ENCODE results near the gene PHF5A. TPM values are rescaled to one million over a fixed set of nuclear protein-coding genes. Genes with fewer than 3 reads are reported as not detected.
A peak's percentile ranks its signal among the peaks of the same experiment; 100 is the strongest.

The PHF5A gene
- total RNA-seq, 1 donor from 2014 or later: 29.0 TPM

DNA sequence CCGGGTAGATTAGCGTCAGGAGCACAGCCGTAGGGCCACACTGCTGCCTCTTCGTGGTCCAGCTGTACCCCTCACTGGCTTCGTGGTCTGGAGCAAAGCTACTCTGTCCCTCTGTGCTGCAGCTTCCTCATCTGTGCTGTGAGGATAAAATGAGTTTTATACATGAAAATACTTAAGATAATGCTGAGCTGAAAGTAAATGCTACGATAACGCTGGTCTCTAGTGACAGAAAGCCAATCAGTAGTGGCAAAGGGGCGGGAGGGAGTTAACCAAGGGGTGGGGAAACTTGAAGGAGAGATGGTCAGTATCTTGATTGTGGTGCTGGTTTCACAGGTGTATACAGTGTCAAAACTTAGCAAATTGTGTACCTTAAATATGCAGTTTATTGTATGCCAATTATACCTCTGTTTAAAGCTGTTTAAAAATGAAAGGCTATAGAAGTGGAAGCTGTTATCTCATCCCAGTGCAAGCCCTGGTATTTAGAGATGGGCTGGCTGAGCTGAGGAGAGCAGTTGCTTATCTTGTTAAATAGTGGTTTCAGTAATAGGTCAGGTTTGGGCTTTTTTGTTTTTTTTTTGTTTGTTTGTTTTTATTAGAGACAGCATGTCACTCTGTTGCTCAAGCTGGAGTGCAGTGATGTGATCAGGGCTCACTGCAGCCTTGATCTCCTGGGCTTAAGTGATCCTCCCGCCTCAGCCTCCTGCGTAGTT is 37.2 kb upstream of the PHF5A start:
- TF ChIP-seq, protein P1, sequence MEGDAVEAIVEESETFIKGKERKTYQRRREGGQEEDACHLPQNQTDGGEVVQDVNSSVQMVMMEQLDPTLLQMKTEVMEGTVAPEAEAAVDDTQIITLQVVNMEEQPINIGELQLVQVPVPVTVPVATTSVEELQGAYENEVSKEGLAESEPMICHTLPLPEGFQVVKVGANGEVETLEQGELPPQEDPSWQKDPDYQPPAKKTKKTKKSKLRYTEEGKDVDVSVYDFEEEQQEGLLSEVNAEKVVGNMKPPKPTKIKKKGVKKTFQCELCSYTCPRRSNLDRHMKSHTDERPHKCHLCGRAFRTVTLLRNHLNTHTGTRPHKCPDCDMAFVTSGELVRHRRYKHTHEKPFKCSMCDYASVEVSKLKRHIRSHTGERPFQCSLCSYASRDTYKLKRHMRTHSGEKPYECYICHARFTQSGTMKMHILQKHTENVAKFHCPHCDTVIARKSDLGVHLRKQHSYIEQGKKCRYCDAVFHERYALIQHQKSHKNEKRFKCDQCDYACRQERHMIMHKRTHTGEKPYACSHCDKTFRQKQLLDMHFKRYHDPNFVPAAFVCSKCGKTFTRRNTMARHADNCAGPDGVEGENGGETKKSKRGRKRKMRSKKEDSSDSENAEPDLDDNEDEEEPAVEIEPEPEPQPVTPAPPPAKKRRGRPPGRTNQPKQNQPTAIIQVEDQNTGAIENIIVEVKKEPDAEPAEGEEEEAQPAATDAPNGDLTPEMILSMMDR (IDR thresholded peaks at IDR 0.05): no peak
- H3K9me3 Mint-ChIP-seq (ENCODE audit: unreplicated experiment): no peaks in the 10 kb centered on the region
- H3K27me3 Mint-ChIP-seq (ENCODE audit: unreplicated experiment): no peaks in the 10 kb centered on the region
- peaks cover 19% of the 10 kb centered on the region for H3K36me3 Mint-ChIP-seq (ENCODE audit: unreplicated experiment)
- H3K4me1 Mint-ChIP-seq (ENCODE audit: unreplicated experiment): no peaks in the 10 kb centered on the region
- H3K27ac Mint-ChIP-seq (ENCODE audit: unreplicated experiment): no peak overlapping the region
- no peak overlapping the region for H3K4me3 Mint-ChIP-seq (ENCODE audit: unreplicated experiment)
- DNase-seq (ENCODE audit: extremely low spot score, unreplicated experiment): no peak

DNA sequence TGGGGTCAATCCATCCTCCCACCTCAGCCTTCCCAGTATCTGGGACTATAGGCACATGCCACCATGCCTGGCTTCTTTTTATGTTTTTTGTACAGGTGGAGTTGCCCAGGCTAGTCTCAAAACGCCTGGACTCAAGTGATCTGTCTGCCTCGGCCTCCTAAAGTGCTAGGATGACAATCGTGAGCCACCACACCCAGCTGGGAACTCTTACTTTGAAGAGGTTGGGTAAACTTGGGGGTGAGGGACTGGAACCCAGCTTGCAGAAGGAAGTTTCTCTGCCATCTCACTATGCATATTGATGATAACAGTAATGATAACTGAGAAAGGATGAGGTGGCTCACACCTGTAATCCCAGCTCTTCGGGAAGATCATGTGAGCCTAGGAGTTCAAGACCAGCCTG is 36.3 kb upstream of the PHF5A start:
- no peak overlapping the region for H3K27ac Mint-ChIP-seq (ENCODE audit: unreplicated experiment)
- H3K4me1 Mint-ChIP-seq (ENCODE audit: unreplicated experiment): no peaks in the 10 kb centered on the region
- no peak overlapping the region for H3K4me3 Mint-ChIP-seq (ENCODE audit: unreplicated experiment)
- no peaks in the 10 kb centered on the region for H3K9me3 Mint-ChIP-seq (ENCODE audit: unreplicated experiment)
- no peak for DNase-seq (ENCODE audit: extremely low spot score, unreplicated experiment)
- TF ChIP-seq, protein P1 (IDR thresholded peaks at IDR 0.05): no peak
- no peaks in the 10 kb centered on the region for H3K27me3 Mint-ChIP-seq (ENCODE audit: unreplicated experiment)
- H3K36me3 Mint-ChIP-seq (ENCODE audit: unreplicated experiment): peaks cover 20% of the 10 kb centered on the region

DNA sequence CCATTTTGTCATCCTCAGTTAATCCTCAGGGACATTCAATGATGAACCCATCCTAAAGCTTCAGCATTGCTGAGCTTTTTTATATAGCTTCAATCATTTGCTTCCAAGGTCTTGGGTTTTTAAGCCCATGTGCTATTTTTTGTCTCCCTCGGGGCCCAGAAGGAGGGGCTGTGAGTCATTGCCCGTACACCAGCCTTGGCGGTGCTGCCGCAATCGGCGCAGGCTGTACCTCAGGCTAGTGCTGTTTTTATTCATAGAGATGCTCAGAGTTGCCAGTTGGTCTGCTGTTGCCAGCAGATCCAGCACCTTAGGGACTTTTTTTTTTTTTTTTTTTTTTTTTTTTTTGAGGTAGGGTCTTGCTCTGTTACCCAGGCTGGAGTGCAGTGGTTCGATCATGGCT is 35.9 kb upstream of the PHF5A start:
- DNase-seq (ENCODE audit: extremely low spot score, unreplicated experiment): no peak
- TF ChIP-seq, protein P1 (IDR thresholded peaks at IDR 0.05): no peak
- Mint-ChIP-seq H3K27ac (ENCODE audit: unreplicated experiment) (no peak overlapping the region), H3K27me3 (ENCODE audit: unreplicated experiment) (no peaks in the 10 kb centered on the region), H3K4me1 (ENCODE audit: unreplicated experiment) (no peaks in the 10 kb centered on the region), H3K4me3 (ENCODE audit: unreplicated experiment) (no peak overlapping the region), H3K36me3 (ENCODE audit: unreplicated experiment) (peaks cover 22% of the 10 kb centered on the region), H3K9me3 (ENCODE audit: unreplicated experiment) (no peaks in the 10 kb centered on the region)

DNA sequence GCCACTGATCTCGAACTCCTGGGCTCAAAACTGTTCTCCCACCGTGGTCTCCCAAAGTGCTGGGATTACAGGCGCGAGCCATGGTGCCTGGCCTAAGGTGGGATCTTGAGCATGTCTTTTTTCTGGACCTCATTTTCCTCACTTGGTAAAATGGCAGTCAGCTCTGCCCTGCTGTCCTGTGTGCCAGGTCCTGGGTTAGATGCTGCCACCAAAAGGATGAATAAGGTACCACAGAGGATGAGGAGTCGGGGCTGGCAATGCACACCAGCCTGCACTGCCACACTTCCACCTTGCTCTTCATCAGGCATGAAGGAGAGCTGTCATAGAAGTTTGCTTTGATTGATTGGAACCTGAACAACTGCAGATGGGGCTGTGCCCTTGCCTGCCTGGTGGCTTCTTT is 32.7 kb upstream of the PHF5A start:
- Mint-ChIP-seq H3K4me1 (ENCODE audit: unreplicated experiment) (no peaks in the 10 kb centered on the region), H3K27me3 (ENCODE audit: unreplicated experiment) (no peaks in the 10 kb centered on the region), H3K4me3 (ENCODE audit: unreplicated experiment) (no peak overlapping the region), H3K9me3 (ENCODE audit: unreplicated experiment) (no peaks in the 10 kb centered on the region), H3K27ac (ENCODE audit: unreplicated experiment) (peak overlapping the region; percentile 34), H3K36me3 (ENCODE audit: unreplicated experiment) (peaks cover 14% of the 10 kb centered on the region)
- TF ChIP-seq, protein P1 (IDR thresholded peaks at IDR 0.05): peak; percentile 40
- DNase-seq (ENCODE audit: extremely low spot score, unreplicated experiment): no peak

DNA sequence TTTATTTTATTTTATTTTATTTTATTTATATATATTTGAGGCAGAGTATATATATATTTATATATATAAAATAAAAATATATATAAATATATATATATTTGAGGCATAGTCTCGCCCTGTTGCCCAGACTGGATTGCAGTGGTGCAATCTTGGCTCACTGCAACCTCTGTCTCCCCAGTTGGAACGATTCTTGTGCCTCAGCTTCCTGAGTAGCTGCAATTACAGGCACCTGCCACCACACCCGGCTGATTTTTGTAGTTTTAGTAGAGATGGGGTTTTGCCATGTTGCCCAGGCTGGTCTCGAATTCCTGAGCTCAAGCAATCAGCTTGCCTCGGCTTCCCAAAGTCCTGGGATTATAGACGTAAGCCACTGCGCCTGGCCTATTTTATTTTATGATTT is 31.8 kb upstream of the PHF5A start:
- Mint-ChIP-seq H3K9me3 (ENCODE audit: unreplicated experiment) (no peaks in the 10 kb centered on the region), H3K36me3 (ENCODE audit: unreplicated experiment) (peaks cover 14% of the 10 kb centered on the region), H3K27ac (ENCODE audit: unreplicated experiment) (no peak overlapping the region), H3K4me1 (ENCODE audit: unreplicated experiment) (no peaks in the 10 kb centered on the region), H3K4me3 (ENCODE audit: unreplicated experiment) (no peak overlapping the region), H3K27me3 (ENCODE audit: unreplicated experiment) (no peaks in the 10 kb centered on the region)
- TF ChIP-seq, protein P1 (IDR thresholded peaks at IDR 0.05): no peak
- no peak for DNase-seq (ENCODE audit: extremely low spot score, unreplicated experiment)

All from osteocyte (in vitro differentiated cells).